Keratinocyte (primary cell): ENCODE data around the gene SZRD1.

Experiments
- EZH2 ChIP-seq: IDR thresholded peaks from one replicate; pipeline ENCODE4 v1.6.1; 2012; ENCODE audit warnings: inconsistent platforms, mild to moderate bottlenecking, low read length, moderate library complexity
- TF ChIP-seq, protein P1 (sequence below), 3 experiments: IDR thresholded peaks in 1 of 3; conservative IDR thresholded peaks in 1 of 3; optimal IDR thresholded peaks in 1 of 3; 2 replicates in 2 of 3; 3 replicates in 1 of 3; pipeline versions ENCODE3 to v1.5.1; 2011; ENCODE audit warnings: low read length in 3 of 3, mild to moderate bottlenecking in 3 of 3, moderate library complexity in 2 of 3, control low read depth in 1 of 3, inconsistent platforms in 1 of 3; ENCODE audit not compliant: insufficient read depth in 2 of 3; ENCODE audit errors: extremely low read depth in 1 of 3

DNA sequence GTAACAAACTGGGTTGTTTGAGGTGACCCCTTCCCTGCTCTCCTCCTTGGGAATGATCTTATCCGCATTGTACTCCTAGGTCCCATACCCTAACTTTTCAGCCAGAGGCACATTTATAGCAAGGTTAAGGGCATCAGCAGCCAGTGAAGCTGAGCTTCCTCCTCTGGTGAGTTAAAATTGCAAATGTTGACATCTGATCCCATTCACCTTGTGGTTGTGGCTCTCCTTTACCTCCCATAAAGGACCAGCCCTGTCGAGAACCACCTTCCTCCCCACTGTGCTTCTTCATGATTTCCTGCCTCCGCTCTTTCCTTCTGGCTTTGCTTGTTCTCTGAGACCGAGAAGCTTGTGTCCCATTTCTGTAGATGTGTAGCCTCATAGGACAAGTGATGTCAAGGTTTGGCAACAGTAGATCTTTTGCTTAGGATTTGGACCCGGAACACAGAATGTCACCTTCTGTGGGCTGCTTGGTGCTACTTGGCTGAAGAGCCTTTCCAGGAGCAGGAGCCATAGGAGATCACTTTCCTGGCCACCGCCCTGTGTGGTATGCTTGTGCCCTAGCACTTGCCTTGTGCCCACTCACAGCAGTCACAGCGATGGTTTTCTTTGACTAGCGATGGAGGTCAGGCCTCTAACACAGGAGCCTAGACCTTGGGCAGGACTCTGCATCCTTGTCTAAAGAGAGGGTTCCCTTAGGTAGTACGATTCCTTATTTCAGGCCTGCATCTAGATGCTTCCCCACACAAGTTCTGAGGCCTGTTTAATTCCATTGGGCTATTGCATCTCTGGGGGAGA, 18.8 kb downstream of the SZRD1 start:
- TF ChIP-seq, protein P1, sequence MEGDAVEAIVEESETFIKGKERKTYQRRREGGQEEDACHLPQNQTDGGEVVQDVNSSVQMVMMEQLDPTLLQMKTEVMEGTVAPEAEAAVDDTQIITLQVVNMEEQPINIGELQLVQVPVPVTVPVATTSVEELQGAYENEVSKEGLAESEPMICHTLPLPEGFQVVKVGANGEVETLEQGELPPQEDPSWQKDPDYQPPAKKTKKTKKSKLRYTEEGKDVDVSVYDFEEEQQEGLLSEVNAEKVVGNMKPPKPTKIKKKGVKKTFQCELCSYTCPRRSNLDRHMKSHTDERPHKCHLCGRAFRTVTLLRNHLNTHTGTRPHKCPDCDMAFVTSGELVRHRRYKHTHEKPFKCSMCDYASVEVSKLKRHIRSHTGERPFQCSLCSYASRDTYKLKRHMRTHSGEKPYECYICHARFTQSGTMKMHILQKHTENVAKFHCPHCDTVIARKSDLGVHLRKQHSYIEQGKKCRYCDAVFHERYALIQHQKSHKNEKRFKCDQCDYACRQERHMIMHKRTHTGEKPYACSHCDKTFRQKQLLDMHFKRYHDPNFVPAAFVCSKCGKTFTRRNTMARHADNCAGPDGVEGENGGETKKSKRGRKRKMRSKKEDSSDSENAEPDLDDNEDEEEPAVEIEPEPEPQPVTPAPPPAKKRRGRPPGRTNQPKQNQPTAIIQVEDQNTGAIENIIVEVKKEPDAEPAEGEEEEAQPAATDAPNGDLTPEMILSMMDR (optimal IDR thresholded peaks at IDR 0.05 in 1 of 3, IDR thresholded peaks at IDR 0.05 in 1 of 3, conservative IDR thresholded peaks at IDR 0.05 in 1 of 3; ENCODE audit: extremely low read depth in 1 of 3, insufficient read depth in 2 of 3, low read length in 3 of 3): no peak
- TF ChIP-seq EZH2: no peak
